K562 (cell line): Measurements from ENCODE around the gene GLUL.
"Not testable (repeated sequence)": the region's sequence is repeated elsewhere in the genome, so short reads cannot be mapped to it uniquely, and the experiment has no call there.

ENCODE experiments used
- PRPF4 ChIP-seq: fragments of 200-400 bp; formaldehyde crosslinking; IDR thresholded peaks from one replicate; pipeline ENCODE4 v1.6.1; 2017; ENCODE audit warnings: low read length, low read depth, mild to moderate bottlenecking; ENCODE audit not compliant: insufficient read depth, poor library complexity, severe bottlenecking
- TF ChIP-seq, protein P1 (sequence below): fragments of 450-650 bp; formaldehyde crosslinking; IDR thresholded peaks from 2 replicates; pipeline ENCODE4 v1.4.0; 2022; ENCODE audit warnings: mild to moderate bottlenecking, moderate library complexity
- TF ChIP-seq, protein P2 (sequence below): fragments of 450-650 bp; formaldehyde crosslinking; IDR thresholded peaks from 2 replicates; pipeline ENCODE4 v1.4.0; 2020; ENCODE audit warnings: mild to moderate bottlenecking
- TF ChIP-seq, protein P3 (sequence below): fragments of 250-450 bp; sonication (Bioruptor Pico); IDR thresholded peaks from 2 replicates; pipeline ENCODE4 v1.8.0; 2021; ENCODE audit warnings: moderate library complexity, mild to moderate bottlenecking, inconsistent platforms

DNA sequence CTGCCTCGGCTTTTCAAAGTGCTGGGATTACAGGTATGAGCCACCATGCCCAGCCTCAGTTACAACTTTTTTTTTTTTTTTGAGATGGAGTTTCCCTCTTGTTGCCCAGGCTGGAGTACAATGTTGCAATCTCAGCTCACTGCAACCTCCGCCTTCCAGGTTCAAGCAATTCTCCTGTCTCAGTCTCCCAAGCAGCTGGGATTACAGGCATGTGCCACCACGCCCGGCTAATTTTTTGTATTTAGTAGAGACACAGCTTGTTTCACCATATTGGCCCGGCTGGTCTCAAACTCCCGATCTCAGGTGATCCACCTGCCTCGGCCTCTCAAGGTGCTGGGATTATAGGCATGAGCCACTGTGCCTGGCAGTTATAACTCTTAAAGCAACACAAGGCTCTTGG lies 11.8 kb downstream of the GLUL start:
- TF ChIP-seq, protein P1, sequence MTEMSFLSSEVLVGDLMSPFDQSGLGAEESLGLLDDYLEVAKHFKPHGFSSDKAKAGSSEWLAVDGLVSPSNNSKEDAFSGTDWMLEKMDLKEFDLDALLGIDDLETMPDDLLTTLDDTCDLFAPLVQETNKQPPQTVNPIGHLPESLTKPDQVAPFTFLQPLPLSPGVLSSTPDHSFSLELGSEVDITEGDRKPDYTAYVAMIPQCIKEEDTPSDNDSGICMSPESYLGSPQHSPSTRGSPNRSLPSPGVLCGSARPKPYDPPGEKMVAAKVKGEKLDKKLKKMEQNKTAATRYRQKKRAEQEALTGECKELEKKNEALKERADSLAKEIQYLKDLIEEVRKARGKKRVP (CRISPR knock-in tag) = not testable (repeated sequence)
- TF ChIP-seq, protein P2, sequence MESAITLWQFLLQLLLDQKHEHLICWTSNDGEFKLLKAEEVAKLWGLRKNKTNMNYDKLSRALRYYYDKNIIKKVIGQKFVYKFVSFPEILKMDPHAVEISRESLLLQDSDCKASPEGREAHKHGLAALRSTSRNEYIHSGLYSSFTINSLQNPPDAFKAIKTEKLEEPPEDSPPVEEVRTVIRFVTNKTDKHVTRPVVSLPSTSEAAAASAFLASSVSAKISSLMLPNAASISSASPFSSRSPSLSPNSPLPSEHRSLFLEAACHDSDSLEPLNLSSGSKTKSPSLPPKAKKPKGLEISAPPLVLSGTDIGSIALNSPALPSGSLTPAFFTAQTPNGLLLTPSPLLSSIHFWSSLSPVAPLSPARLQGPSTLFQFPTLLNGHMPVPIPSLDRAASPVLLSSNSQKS = not testable (repeated sequence)
- not testable (repeated sequence) for TF ChIP-seq PRPF4
- TF ChIP-seq, protein P3, sequence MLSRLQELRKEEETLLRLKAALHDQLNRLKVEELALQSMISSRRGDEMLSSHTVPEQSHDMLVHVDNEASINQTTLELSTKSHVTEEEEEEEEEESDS (CRISPR knock-in tag) = not testable (repeated sequence)
